ENCODE results near the gene CCDC201.
"Not testable (repeated sequence)": the region's sequence is repeated elsewhere in the genome, so short reads cannot be mapped to it uniquely, and the experiment has no call there.

Gene CCDC201

GRCh38 chr7:45874408-45875131 lies 1.7 kb upstream of the CCDC201 start:
- DNase-seq (ENCODE audit: low read depth): peak; percentile 65

GRCh38 chr7:45873355-45873754 lies 473 bp upstream of the CCDC201 start:
- DNase-seq (ENCODE audit: low read depth): no peak

GRCh38 chr7:45872116-45873034 lies 507 bp downstream of the CCDC201 start:
- no peak for DNase-seq (ENCODE audit: low read depth)

DNA sequence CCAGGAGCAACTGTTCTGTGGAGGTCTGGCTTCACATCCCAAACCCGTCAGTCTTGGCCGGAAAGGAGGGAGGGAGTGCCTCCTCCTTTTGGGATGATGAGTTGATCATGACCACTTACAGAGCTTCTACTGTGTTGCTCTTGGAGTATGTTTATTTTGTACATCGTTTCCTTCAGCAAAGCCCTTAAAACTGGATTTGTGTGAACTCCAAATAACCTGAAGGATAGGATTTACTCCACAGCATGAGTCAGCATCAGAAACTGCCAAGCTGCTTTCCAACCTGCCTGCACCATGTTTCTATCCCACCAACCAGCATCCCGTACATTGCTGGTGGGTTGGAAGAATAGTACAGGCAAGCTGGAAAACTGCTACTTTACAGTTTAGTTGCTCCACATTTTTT lies 3.5 kb downstream of the CCDC201 start:
- DNase-seq (ENCODE audit: low read depth): no peak

- no peak for DNase-seq (ENCODE audit: low read depth)
Observed at GRCh38 chr7:45867471-45867870, 5.4 kb downstream of the CCDC201 start.

GRCh38 chr7:45865594-45866410 lies 7.1 kb downstream of the CCDC201 start:
- no peak for DNase-seq (ENCODE audit: low read depth)

DNA sequence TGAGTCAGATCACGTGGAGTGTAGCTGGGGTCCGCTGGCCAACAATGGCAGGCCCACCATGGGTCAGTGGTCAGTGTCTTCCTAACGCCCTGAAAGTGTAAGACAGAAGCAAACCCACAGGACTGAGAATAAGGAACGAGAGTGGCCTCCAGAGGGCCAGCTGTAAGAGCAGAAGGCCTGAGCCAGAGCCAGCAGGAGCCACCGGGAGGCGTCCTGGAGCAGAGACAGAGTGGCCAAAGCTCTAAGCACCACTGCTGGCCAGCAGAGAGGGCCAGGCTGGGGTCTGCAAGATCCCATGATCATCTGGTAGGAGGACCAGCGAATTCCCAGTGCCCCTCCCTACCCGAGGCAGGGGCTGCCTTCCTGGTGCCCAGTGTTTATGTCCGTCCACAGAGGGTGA lies 9.2 kb downstream of the CCDC201 start:
- DNase-seq (ENCODE audit: low read depth): no peak

DNA sequence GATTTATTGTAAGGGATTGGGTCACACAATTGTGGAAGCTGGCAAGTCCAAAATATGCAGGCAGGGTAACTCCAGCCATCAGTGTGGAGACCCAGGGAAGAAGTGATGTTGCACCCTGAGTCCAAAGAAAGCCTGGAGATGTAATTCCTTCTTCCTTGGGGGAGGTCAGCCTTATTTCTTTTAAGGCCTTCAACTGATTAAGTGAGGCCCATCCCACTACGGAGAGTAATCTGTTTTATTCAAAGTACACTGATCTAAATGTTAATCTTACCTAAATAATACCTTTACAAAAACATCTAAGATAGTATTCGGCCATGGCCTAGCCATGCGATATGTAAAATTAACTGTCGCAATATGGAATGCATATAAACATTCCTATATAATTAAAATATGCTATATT lies 16.0 kb downstream of the CCDC201 start:
- not testable (repeated sequence) for DNase-seq (ENCODE audit: low read depth)

DNA sequence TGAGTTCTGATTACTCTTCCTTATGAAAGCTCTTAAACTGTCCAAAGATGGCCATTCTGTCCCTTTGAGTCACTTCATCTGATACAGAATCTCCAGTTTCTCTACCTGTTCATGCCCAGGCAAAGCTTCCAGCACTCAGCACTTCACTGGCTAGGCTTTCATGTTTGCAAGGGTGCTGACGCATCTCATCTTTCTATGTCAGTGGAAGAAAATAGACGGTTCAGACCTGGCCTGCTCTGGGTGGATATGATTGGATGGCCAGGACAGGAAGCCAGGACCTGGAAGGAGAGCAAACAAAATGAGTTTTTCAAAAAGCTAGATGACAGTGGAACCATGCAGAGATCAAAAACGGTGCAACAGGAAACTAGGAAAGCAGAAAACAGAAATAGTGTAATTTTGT lies 17.2 kb downstream of the CCDC201 start:
- DNase-seq (ENCODE audit: low read depth): not testable (repeated sequence)

GRCh38 chr7:45853491-45853890 lies 19.4 kb downstream of the CCDC201 start:
- not testable (repeated sequence) for DNase-seq (ENCODE audit: low read depth)

- DNase-seq (ENCODE audit: low read depth): not testable (repeated sequence)
Observed at GRCh38 chr7:45852984-45853383, 19.9 kb downstream of the CCDC201 start.

DNA sequence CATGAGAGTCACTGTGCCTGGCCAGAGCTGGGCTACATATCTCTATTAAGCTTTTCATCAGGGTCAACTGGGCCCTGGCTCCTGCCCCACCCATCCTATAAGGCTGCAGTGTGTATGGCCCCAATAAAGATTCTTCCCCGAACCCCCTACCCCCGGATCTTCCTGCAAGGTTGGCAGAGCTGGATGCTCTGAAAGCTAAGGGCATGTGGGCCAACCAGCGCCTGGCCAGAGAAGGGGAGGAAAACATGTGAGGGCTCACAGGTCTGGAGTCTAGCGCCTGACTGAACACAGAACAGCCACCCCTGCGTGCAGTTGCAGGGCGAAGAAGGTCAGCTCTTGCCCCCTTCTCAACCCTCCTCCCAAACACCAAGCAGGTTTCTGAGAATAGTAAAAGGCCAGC lies 24.1 kb downstream of the CCDC201 start:
- DNase-seq (ENCODE audit: low read depth): not testable (repeated sequence)

DNA sequence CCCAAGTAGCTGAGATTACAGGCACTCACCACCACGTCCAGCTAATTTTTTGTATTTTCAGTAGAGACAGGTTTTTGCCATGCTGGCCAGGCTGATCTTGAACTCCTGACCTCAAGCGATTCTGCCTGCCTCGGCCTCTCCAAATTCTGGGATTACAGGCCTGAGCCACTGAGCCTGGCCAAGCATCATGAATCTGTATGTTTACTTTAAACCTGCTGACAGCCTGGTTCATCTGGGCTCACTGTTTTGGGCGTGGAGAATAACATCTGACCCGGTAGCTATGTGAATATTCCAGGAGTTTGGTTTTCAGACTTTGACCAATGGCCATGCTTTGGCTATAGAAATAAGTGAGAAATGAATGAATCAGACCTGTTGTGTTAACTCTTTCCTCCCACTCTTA lies 26.3 kb downstream of the CCDC201 start:
- DNase-seq (ENCODE audit: low read depth): not testable (repeated sequence)

GRCh38 chr7:45841926-45842717 lies 30.8 kb downstream of the CCDC201 start:
- not testable (repeated sequence) for DNase-seq (ENCODE audit: low read depth)

DNA sequence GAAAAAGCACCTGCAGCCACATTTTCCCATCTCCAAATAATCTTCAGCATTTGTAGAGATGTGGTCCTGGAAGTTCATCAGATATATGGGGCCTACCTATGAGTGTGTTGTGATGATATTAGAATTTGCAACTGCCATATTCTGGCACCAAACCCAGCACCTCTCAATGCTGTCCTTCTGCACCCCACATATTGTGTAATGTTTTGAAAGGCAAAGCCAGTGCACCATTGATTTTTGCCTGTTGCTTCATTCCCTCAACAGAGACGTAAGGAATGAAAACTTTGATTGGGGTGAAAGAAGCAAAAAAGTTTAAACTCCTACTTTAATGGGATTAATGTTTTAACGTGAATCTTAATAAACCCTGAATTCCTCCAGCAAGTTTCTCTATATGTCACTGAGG lies 34.0 kb downstream of the CCDC201 start:
- DNase-seq (ENCODE audit: low read depth): not testable (repeated sequence)

DNA sequence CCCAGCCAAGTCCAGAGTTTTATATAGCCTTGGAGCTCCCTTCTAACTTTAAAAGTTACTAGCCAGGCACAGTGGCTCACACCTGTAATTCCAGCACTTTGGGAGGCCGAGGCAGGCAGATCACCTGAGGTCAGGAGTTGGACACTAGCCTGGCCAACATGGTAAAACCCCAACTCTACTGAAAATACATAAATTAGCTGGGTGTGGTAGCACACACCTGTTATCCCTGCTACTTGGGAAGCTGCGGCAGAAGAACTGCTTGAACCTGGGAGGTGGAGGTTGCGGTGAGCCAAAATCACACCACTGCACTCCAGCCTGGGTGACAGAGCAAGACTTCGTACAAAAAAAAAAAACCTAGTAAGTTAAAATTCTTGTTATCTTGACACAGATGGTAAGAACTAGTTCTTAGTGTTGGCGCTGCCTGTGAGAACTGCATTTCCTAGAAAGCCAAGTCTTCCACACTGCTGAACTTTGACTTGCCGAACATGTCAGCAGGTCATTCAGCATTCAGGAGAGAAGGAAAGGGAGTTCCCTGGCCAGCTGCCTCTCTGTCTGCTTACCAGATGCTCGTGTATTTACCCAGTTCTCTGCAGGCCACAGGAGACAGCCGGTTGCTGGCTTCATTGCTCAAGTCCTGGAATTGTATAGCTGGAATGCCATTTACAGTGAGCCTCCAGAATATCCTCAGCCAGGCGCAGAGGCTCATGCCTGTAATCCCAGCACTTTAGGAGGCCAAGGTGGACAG lies 40.3 kb downstream of the CCDC201 start:
- DNase-seq (ENCODE audit: low read depth): not testable (repeated sequence)

- not testable (repeated sequence) for DNase-seq (ENCODE audit: low read depth)
Observed at GRCh38 chr7:45829846-45830245, 43.0 kb downstream of the CCDC201 start.

DNA sequence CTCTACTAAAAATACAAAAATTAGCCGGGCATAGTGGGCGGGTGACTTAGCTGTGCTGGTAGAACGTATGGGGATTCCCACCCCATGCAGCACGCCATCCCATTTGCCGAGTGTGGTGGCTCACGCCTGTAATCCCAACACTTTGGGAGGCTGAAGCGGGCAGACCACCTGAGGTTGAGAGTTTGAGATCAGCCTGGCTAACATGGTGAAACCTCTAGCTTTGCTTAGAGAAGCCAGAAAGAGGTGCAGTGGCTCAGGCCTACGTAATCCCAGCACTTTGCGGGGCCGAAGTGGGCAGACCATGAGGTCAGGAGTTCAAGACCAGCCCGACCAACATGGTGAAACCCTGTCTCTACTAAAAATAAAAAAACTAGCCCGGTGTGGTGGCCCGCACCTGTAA lies 45.2 kb downstream of the CCDC201 start:
- DNase-seq (ENCODE audit: low read depth): not testable (repeated sequence)

DNA sequence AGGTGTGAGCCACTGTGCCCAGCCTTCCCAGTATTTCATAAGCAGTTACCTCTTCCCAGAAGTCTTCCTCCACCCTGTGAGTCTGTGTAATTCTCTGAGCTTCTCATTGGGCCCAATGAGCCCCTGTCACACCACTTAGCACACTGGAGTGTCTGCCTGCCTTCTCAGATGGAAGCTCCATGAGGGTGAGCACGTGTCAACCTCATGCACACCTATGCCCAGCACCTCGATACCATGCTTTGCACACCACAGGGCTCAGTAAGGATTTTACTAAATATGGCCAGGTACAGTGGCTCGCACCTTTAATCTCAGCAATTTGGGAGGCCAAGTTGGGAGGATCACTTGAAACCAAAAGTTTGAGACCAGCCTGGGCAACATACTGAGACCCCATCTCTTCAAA lies 46.3 kb downstream of the CCDC201 start:
- DNase-seq (ENCODE audit: low read depth): not testable (repeated sequence)

GRCh38 chr7:45818763-45819162 lies 54.1 kb downstream of the CCDC201 start:
- DNase-seq (ENCODE audit: low read depth): not testable (repeated sequence)

DNA sequence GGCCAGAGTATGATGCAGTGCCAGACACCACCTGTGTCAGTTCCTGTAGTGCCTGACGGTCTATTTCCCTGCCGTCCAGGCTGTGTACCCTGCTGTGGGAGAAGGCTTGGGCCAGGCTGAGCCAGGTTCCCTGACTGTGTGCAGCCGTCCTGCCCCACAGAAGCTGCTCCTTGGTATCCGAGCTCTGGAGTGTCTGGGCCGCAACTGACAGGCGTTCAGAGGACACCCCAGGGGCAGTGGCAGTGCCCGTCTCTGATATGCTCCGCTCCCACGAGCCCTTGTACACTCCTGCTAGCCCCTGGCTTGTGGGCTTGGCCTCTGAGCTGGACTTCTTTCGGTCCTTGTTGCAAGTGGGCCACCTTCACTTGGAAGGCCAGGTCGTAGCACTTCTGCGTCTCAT lies 55.0 kb downstream of the CCDC201 start:
- DNase-seq (ENCODE audit: low read depth): not testable (repeated sequence)
